Caco-2 (cell line): ENCODE measurements around the gene EGFR. TPM values are rescaled to one million over a fixed set of nuclear protein-coding genes. Genes with fewer than 3 reads are reported as not detected.

Source experiments
- BruUV-seq: library from RNA; stranded (reverse); fragments of 400-500 nt; replicated peaks from 2 replicates; lab custom pipeline; 2021; lab: Mats Ljungman, UMichigan
- CTCF ChIA-PET: fragments of 300-600 bp; sonication (Branson Sonifier 250); formaldehyde crosslinking; loops from one replicate; lab custom pipeline; 2022; ENCODE audit warnings: antibody characterized with exemption; lab: Charles Lee
- POLR2A ChIA-PET: fragments of 300-600 bp; sonication (Branson Sonifier 250); formaldehyde crosslinking; loops from one replicate; lab custom pipeline; 2022; ENCODE audit warnings: antibody characterized with exemption; lab: Charles Lee
- DNase-seq, 2 experiments: peaks; one replicate each; pipeline versions ENCODE4 v3.0.0 to v3.0.0-alpha.2; 2020 to 2022
- H3K27me3 ChIP-seq: replicated peaks from 2 replicates; pipeline ENCODE4 v1.6.0; 2011; ENCODE audit warnings: low read length; ENCODE audit not compliant: control insufficient read depth, insufficient read depth
- H3K36me3 ChIP-seq: 2 replicates; pipeline ENCODE4 v1.5.1; 2011; ENCODE audit warnings: low read length; ENCODE audit not compliant: control insufficient read depth, insufficient read depth
- H3K4me1 ChIP-seq: fragments of 250-450 bp; sonication (Bioruptor Pico); 2 replicates; pipeline ENCODE4 v1.5.1; 2020; ENCODE audit warnings: mild to moderate bottlenecking
- H3K4me3 ChIP-seq: 2 replicates; pipeline ENCODE4 v1.5.1; 2011; ENCODE audit warnings: low read depth, mild to moderate bottlenecking, control low read depth, low read length
- H3K9me3 ChIP-seq: fragments of 250-450 bp; sonication (Bioruptor Pico); 2 replicates; pipeline ENCODE4 v1.5.1; 2020; ENCODE audit warnings: mild to moderate bottlenecking, moderate library complexity
- H3K27ac Mint-ChIP-seq: one replicate; pipeline ENCODE4 v1.8.0; 2022; ENCODE audit warnings: mixed read lengths; ENCODE audit not compliant: unreplicated experiment
- H3K27me3 Mint-ChIP-seq: one replicate; pipeline ENCODE4 v1.8.0; 2022; ENCODE audit warnings: mixed read lengths; ENCODE audit not compliant: insufficient read depth, unreplicated experiment
- H3K36me3 Mint-ChIP-seq: one replicate; pipeline ENCODE4 v1.8.0; 2022; ENCODE audit warnings: mild to moderate bottlenecking, mixed read lengths; ENCODE audit not compliant: insufficient read depth, unreplicated experiment
- H3K4me1 Mint-ChIP-seq: one replicate; pipeline ENCODE4 v1.8.0; 2022; ENCODE audit warnings: low read depth, mixed read lengths; ENCODE audit not compliant: unreplicated experiment
- H3K4me3 Mint-ChIP-seq: one replicate; pipeline ENCODE4 v1.8.0; 2022; ENCODE audit warnings: mild to moderate bottlenecking, moderate library complexity, mixed read lengths; ENCODE audit not compliant: unreplicated experiment
- H3K9me3 Mint-ChIP-seq: one replicate; pipeline ENCODE4 v1.8.0; 2022; ENCODE audit warnings: mixed read lengths; ENCODE audit not compliant: unreplicated experiment
- CTCF ChIP-seq, 2 experiments: fragments of 200-600 bp in 1 of 2; IDR thresholded peaks; 1 replicate in 1 of 2; 2 replicates in 1 of 2; pipeline versions ENCODE4 v1.5.1 to v1.8.0; 2011 to 2022; ENCODE audit warnings: antibody characterized with exemption in 1 of 2, control low read depth in 1 of 2, inconsistent platforms in 1 of 2, low read depth in 1 of 2, low read length in 1 of 2, mild to moderate bottlenecking in 1 of 2, moderate library complexity in 1 of 2; ENCODE audit not compliant: insufficient read depth in 1 of 2, severe bottlenecking in 1 of 2, unreplicated experiment in 1 of 2
- intact Hi-C: fragments of 100-400 bp; cut with micrococcal nuclease; formaldehyde crosslinking; loops from one replicate; pipeline ENCODE4 v1.10.0; 2022; ENCODE audit not compliant: unreplicated experiment
- total RNA-seq: library from RNA; stranded (reverse); gene quantifications from 2 replicates; pipeline ENCODE4 v1.2.3, GENCODE V29; 2022

Gene EGFR
- total RNA-seq, 1 experiment from 2014 or later: 60.1 TPM

DNA sequence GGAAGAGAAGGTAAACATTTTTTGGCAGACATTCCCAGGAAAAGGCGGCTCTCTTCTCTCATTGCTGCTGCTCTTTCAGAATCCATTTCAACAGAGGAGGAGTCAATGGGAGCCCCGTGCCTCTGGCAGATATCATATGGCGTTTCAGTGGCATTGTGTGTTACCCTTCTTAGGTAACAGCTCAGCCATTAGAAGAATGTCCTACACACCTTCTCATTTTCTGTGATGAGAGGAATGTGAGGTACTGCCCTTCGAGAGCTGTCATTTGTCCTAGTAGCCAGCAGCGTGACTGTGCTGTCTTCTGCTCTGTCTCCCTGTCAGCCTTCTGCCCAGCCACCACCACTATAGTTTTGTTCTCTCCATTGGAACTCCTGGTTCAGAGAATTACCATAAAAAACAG lies 102.4 kb downstream of the EGFR start:
- Histone ChIP-seq H3K36me3 (no peaks in the 10 kb centered on the region), H3K4me3 (no peak overlapping the region), H3K4me1 (peaks cover 22% of the 10 kb centered on the region), H3K9me3 (no peaks in the 10 kb centered on the region), H3K27me3 (no peaks in the 10 kb centered on the region)
- ChIA-PET POLR2A (no interaction called here), CTCF (interaction anchor here (0.7 to 1.4 kb wide), 2 partner anchors 12 to 333 kb away, joined by 3 read pairs; no protein-coding TSS in a partner anchor)
- Mint-ChIP-seq H3K36me3 (peaks cover 5% of the 10 kb centered on the region), H3K27me3 (no peaks in the 10 kb centered on the region), H3K27ac (peak overlapping the region; percentile 60), H3K4me1 (peaks cover 13% of the 10 kb centered on the region), H3K4me3 (no peak overlapping the region), H3K9me3 (no peaks in the 10 kb centered on the region)
- no TSS peak for BruUV-seq
- DNase-seq: no peak
- TF ChIP-seq CTCF (IDR thresholded peaks at IDR 0.05; ENCODE audit: insufficient read depth in 1 of 2, low read depth in 1 of 2, low read length in 1 of 2, severe bottlenecking in 1 of 2, unreplicated experiment in 1 of 2): no peak
- intact Hi-C loops: loop anchor here (2.0 to 5.0 kb wide), 3 partner anchors 14 to 244 kb away; no protein-coding TSS in a partner anchor

DNA sequence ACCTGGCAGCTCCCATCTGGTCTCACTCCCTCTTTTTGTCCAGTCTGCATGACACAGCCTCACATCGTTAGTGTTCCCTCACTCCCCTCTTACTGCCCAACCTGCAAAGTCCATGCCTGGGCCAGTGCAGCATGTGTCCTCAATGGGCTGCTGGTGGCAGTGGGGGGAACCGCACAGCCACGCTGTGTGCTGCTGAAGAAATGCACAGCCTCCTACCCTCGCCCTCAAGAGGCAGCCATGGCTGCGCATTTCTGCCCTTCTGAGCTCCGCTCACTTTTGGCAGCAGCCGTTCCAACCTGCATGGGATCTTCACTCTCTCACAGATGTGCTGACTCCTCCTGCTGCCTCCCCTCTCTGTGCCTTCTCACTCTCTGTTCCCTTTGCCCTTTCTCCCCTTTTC lies 103.4 kb downstream of the EGFR start:
- H3K9me3 Mint-ChIP-seq: no peaks in the 10 kb centered on the region
- Histone ChIP-seq H3K4me3 (no peak overlapping the region), H3K9me3 (no peaks in the 10 kb centered on the region), H3K4me1 (peaks cover 22% of the 10 kb centered on the region), H3K36me3 (no peaks in the 10 kb centered on the region), H3K27me3 (no peaks in the 10 kb centered on the region)
- peaks cover 5% of the 10 kb centered on the region for H3K36me3 Mint-ChIP-seq
- no peak overlapping the region for H3K4me3 Mint-ChIP-seq
- CTCF ChIA-PET: interaction anchor here (1.4 kb wide), 1 partner anchor 334 kb away, joined by 3 read pairs; no protein-coding TSS in a partner anchor
- TF ChIP-seq CTCF (IDR thresholded peaks at IDR 0.05; ENCODE audit: insufficient read depth in 1 of 2, low read depth in 1 of 2, low read length in 1 of 2, severe bottlenecking in 1 of 2, unreplicated experiment in 1 of 2): no peak
- DNase-seq: no peak
- peaks cover 13% of the 10 kb centered on the region for H3K4me1 Mint-ChIP-seq
- H3K27ac Mint-ChIP-seq: no peak overlapping the region
- POLR2A ChIA-PET: no interaction called here
- no TSS peak for BruUV-seq
- intact Hi-C loops: loop anchor here (5.0 kb wide), 1 partner anchor 245 kb away; no protein-coding TSS in a partner anchor
- H3K27me3 Mint-ChIP-seq: no peaks in the 10 kb centered on the region

GRCh38 chr7:55124989-55125875 lies 106.4 kb downstream of the EGFR start:
- no TSS peak for BruUV-seq
- no peaks in the 10 kb centered on the region for H3K27me3 Mint-ChIP-seq
- ChIA-PET POLR2A (no interaction called here), CTCF (no interaction called here)
- no peaks in the 10 kb centered on the region for H3K27me3 ChIP-seq
- no peak overlapping the region for H3K4me3 Mint-ChIP-seq
- peaks cover 24% of the 10 kb centered on the region for H3K4me1 Mint-ChIP-seq
- H3K27ac Mint-ChIP-seq: no peak overlapping the region
- intact Hi-C loops: loop anchor here (5.0 kb wide), 1 partner anchor 248 kb away; no protein-coding TSS in a partner anchor
- peaks cover 31% of the 10 kb centered on the region for H3K4me1 ChIP-seq
- no peak overlapping the region for H3K4me3 ChIP-seq
- DNase-seq: no peak
- peak in 1 of 2 experiments; percentile 13 for TF ChIP-seq CTCF (IDR thresholded peaks at IDR 0.05; ENCODE audit: insufficient read depth in 1 of 2, low read depth in 1 of 2, low read length in 1 of 2, severe bottlenecking in 1 of 2, unreplicated experiment in 1 of 2)
- H3K9me3 ChIP-seq: no peaks in the 10 kb centered on the region
- peaks cover 5% of the 10 kb centered on the region for H3K36me3 Mint-ChIP-seq
- no peaks in the 10 kb centered on the region for H3K36me3 ChIP-seq
- no peaks in the 10 kb centered on the region for H3K9me3 Mint-ChIP-seq
